IPS-20b (cell line): ENCODE measurements around the gene PPP2R3B.
A peak's percentile ranks its signal among the peaks of the same experiment; 100 is the strongest.

Source experiments
- H3K27ac ChIP-seq: one replicate; pipeline ENCODE4 v1.5.1; 2013; ENCODE audit warnings: low read length
- H3K27me3 ChIP-seq: 2 replicates; pipeline ENCODE4 v1.6.1; 2013; ENCODE audit warnings: mild to moderate bottlenecking, low read length, inconsistent platforms; ENCODE audit not compliant: insufficient read depth
- H3K36me3 ChIP-seq: 2 replicates; pipeline ENCODE4 v1.6.1; 2013; ENCODE audit warnings: low read depth, mild to moderate bottlenecking, inconsistent platforms, low read length, moderate library complexity; ENCODE audit not compliant: insufficient read depth
- H3K4me1 ChIP-seq: 2 replicates; pipeline ENCODE4 v1.6.1; 2013; ENCODE audit warnings: mild to moderate bottlenecking, control low read depth, inconsistent platforms, low read length, moderate library complexity; ENCODE audit not compliant: insufficient read depth
- H3K4me3 ChIP-seq: 2 replicates; pipeline ENCODE4 v1.5.1; 2013; ENCODE audit warnings: mild to moderate bottlenecking, low read length, inconsistent platforms
- H3K9ac ChIP-seq: 2 replicates; pipeline ENCODE4 v1.6.1; 2013; ENCODE audit warnings: low read depth, mild to moderate bottlenecking, inconsistent platforms, low read length, moderate library complexity
- H3K9me3 ChIP-seq: 2 replicates; pipeline ENCODE4 v1.6.1; 2013; ENCODE audit warnings: mild to moderate bottlenecking, low read depth, low read length, inconsistent platforms; ENCODE audit not compliant: insufficient read depth

The PPP2R3B gene

DNA sequence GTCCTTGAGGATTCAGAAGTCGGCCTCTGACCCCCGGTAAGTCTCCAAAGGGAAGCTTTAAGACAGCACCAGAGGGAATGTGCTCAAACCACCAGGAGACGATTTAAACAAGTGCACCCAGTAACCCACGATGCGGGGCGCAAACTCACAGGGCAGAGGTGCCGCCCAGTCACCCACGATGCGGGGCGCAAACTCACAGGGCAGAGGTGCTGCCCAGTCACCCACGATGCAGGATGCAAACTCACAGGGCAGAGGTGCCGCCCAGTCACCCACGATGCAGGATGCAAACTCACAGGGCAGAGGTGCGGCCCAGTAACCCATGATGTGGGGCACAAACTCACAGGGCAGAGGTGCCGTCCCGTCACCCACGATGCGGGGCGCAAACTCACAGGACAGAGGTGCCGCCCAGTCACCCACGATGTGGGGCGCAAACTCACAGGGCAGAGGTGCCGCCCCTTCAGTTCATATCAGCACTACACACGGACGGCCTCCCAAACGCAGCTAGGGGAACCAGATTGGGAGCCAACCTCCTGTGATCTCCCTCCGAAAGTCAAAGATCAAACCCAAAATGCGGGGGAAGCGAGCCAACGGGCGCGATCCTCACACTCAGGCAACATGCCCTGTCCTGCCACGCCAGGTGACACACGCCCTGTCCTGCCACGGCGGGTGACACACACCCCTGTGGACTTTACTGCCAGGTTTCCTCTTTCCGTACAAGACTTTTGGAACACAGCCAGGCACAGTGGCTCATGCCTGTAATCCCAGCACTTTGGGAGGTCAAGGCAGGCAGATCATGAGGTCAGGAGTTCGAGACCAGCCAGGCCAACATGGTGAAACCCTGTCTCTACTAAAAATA, 11.3 kb downstream of the PPP2R3B start:
- Histone ChIP-seq H3K27ac (no peak overlapping the region), H3K4me1 (peaks cover 8% of the 10 kb centered on the region; the same call in 1 of the 2 replicates), H3K27me3 (peaks cover 42% of the 10 kb centered on the region), H3K9ac (no peak overlapping the region), H3K9me3 (no peaks in the 10 kb centered on the region), H3K36me3 (no peaks in the 10 kb centered on the region), H3K4me3 (no peak overlapping the region; the same call in 1 of the 2 replicates)

- H3K4me3 ChIP-seq = peak overlapping the region; percentile 72
Observed at GRCh38 chrX:374596-374995, 12.1 kb downstream of the PPP2R3B start.

DNA sequence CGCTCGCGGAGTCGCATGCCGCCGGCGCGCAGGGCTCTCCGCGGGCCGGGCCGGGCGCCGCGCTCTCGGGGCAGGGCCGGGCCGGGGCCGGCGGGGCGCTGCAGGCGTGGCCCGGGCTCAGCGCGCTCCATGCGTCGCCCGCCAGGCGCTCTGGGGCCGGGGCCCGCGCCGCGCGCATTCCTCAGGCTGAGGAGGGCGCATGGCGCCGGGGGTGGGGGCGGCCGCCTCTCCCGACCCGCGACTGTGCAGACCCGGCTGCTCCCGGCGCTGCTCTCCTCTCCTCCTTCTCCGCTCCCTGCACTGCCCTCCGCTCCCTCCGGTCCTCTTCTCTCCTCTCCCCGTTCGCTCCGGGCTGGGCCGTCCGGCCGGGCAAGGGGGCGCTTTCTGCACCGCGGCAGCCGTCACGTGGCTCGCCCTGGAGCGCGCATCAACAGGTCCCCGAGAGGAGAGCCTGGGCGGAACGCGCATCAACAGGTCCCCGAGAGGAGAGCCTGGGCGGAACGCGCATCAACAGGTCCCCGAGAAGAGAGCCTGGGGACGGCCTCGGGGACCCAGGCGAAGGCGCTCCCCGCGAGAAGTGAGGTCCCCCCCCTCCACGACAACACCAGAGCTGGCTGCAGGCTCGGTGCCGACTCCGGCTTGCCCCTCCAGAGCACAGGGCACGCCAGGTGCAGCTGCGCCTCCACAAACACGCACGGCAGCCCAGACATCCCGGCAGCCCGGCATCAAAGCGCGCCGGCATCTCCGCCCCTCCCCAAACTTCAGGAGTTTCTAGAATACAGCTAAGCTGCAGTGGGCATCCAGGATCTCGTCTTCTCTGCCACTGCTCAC, 12.9 kb downstream of the PPP2R3B start:
- no peak overlapping the region for H3K27ac ChIP-seq

More at GRCh38 chrX:374596-374995, 12.1 kb downstream of the PPP2R3B start:
- Histone ChIP-seq H3K27me3 (peaks cover 42% of the 10 kb centered on the region), H3K9ac (peak overlapping the region; percentile 16; the same call in 1 of the 2 replicates), H3K4me1 (peaks cover 8% of the 10 kb centered on the region; the same call in 1 of the 2 replicates), H3K9me3 (no peaks in the 10 kb centered on the region), H3K36me3 (no peaks in the 10 kb centered on the region), H3K27ac (no peak overlapping the region)

DNA sequence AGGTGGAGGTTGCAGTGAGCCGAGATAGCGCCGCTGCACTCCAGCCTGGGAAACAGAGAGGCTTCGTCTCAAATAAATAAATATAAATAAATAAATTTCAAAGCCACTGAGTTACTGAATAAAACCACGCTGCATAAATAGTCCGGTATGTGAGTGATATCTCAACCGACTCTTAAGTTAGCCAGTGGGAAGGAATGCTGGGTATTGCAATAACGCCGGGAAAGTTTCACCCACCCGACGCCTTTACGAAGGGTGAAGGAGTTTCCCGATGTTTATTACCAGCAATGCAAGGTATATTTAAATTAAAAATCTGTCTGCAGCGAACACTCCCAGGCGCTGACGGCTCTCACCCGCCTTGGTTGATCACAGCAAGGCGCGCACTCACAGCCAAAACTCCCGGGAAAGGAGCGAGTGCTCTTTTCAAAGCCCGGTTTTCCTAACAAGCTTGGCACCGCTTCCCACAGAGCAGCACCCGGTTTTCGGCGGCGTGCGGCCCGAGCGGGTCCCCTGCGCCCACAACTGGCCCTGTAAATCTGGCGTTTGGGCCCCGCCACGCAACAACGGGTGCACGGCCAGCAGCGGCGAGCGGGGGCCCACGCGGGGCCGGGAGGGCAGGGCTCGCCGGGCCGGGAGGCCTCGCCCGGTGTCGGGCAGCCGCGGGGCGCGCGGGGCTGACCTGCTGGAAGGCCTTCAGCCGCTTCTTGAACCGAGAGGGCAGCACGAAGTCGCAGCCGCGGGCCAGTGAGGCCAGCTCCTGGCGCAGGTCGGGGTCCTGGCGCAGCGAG, 13.7 kb downstream of the PPP2R3B start:
- Histone ChIP-seq H3K9ac (peak overlapping the region; percentile 37; the same call in 1 of the 2 replicates), H3K4me1 (peaks cover 13% of the 10 kb centered on the region; the same call in 1 of the 2 replicates), H3K27ac (no peak overlapping the region), H3K27me3 (peaks cover 42% of the 10 kb centered on the region), H3K9me3 (no peaks in the 10 kb centered on the region), H3K4me3 (peak overlapping the region; percentile 70), H3K36me3 (no peaks in the 10 kb centered on the region)

More for the DNA sequence above, 12.9 kb downstream of the PPP2R3B start:
- no peaks in the 10 kb centered on the region for H3K36me3 ChIP-seq
- no peaks in the 10 kb centered on the region for H3K9me3 ChIP-seq
- peaks cover 13% of the 10 kb centered on the region; the same call in 1 of the 2 replicates for H3K4me1 ChIP-seq
- H3K9ac ChIP-seq = peak overlapping the region; percentile 59; the same call in 1 of the 2 replicates
- peak overlapping the region; percentile 72 for H3K4me3 ChIP-seq
- H3K27me3 ChIP-seq = peaks cover 42% of the 10 kb centered on the region

DNA sequence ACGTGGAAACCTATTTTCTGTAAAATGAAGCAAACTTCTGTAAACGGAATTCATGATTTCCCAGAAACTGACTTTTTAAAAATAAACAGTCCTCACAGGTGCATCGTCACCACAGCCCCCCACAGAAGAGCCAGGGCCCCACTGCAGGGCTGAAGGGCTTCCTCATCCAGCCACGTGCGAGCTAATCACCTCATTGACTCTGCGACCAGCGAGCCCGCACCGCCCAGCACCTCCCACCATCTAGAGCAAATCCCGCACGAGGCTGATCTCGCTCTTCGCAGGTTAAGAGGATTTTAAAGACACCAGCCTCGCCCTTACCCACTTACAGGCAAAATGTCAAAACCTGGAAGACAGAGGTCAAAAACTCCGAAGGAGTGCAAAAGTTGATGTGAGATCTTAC, 14.8 kb downstream of the PPP2R3B start:
- Histone ChIP-seq H3K9ac (no peak overlapping the region; the same call in 1 of the 2 replicates), H3K27me3 (peaks cover 42% of the 10 kb centered on the region), H3K27ac (no peak overlapping the region), H3K4me1 (peaks cover 13% of the 10 kb centered on the region; the same call in 1 of the 2 replicates), H3K4me3 (peak overlapping the region; percentile 30; the same call in 1 of the 2 replicates), H3K36me3 (no peaks in the 10 kb centered on the region), H3K9me3 (no peaks in the 10 kb centered on the region)

- Histone ChIP-seq H3K36me3 (no peaks in the 10 kb centered on the region), H3K9ac (no peak overlapping the region), H3K27ac (no peak overlapping the region), H3K4me1 (peaks cover 13% of the 10 kb centered on the region; the same call in 1 of the 2 replicates), H3K27me3 (peaks cover 42% of the 10 kb centered on the region), H3K9me3 (no peaks in the 10 kb centered on the region), H3K4me3 (no peak overlapping the region)
Observed at GRCh38 chrX:370963-371745, 15.6 kb downstream of the PPP2R3B start.

DNA sequence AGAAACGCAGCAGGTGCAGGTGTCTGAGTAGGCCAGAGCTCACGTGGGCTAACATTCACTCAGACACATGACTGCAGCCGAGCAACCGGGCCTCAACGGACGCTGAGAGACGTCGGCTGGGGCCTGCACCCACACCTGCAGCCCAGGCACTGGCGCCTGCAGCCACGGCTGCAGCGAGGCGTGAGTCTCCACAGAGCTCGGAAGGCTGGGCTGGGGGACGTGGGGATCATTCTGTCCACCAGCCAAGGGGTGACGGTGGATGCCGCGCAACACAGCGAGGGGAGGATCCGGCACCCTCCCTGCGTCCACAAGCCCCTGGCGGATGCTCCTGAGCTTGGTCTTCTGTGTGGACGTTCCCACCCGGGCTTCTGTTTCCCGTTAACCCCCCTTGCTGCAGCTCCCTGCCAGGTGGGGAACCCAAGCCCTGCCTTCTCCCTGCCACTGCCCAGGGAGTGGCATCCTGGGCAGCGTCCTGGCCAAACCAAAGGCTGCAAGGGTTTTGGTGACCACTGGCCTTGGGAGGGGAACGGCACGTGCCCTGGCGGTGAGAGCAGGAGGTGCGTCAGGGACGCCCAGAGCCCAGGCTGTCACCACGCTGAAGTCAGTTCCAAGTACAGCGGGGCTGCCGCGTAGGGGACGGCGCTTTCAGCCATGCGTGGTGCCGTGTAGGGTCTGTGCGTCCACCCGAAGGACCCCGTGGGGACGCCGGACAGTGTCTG, 16.3 kb downstream of the PPP2R3B start:
- H3K9ac ChIP-seq = no peak overlapping the region
- H3K4me1 ChIP-seq = peaks cover 13% of the 10 kb centered on the region; the same call in 1 of the 2 replicates
- H3K9me3 ChIP-seq = no peaks in the 10 kb centered on the region

DNA sequence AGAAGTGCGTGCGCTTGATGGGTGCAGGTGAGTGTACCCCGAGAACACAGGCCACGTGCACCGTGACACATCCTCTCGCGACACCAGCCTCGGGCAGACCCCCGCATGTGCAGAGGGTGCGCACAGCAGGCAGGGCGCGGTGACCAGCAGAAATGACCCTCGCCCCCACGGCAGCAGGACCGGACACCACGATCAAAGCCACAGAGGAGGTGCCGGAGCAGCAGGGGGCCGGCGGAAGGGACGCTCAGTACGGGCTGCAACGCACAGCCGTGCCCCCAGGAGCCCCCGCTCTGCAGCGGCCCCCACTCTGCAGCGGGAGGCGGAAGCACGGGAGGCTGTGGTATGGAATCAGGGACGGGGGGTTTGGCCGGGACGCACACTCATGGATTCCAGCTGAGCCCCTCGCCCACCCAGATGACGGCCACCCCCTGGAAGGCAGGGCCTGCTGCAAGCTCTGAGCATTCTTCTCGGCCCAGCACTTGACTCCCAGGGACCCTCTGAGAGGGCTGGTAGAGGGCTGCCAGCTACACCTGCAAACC, 17.1 kb downstream of the PPP2R3B start:
- Histone ChIP-seq H3K4me3 (no peak overlapping the region), H3K9ac (0 out of 2 replicates have a peak overlapping the region, but pooled peaks have one; percentile 30), H3K27ac (peak overlapping the region; percentile 47), H3K4me1 (peaks cover 9% of the 10 kb centered on the region; the same call in 1 of the 2 replicates), H3K27me3 (peaks cover 26% of the 10 kb centered on the region), H3K36me3 (no peaks in the 10 kb centered on the region), H3K9me3 (no peaks in the 10 kb centered on the region)

More for the DNA sequence above, 16.3 kb downstream of the PPP2R3B start:
- H3K27ac ChIP-seq = no peak overlapping the region
- H3K27me3 ChIP-seq = peaks cover 34% of the 10 kb centered on the region
- no peaks in the 10 kb centered on the region for H3K36me3 ChIP-seq
- no peak overlapping the region for H3K4me3 ChIP-seq

GRCh38 chrX:368811-369562, 17.7 kb downstream of the PPP2R3B start:
- Histone ChIP-seq H3K4me3 (no peak overlapping the region), H3K27me3 (peaks cover 20% of the 10 kb centered on the region), H3K9me3 (no peaks in the 10 kb centered on the region), H3K9ac (0 out of 2 replicates have a peak overlapping the region, but pooled peaks have one; percentile 30), H3K27ac (peak overlapping the region; percentile 47), H3K36me3 (no peaks in the 10 kb centered on the region), H3K4me1 (peaks cover 5% of the 10 kb centered on the region; the same call in 1 of the 2 replicates)
